Keratinocyte (primary cell): ENCODE measurements around the gene SRP14. TPM values are rescaled to one million over a fixed set of nuclear protein-coding genes. Genes with fewer than 3 reads are reported as not detected.

Experiments
- DNase-seq: peaks from one replicate; pipeline ENCODE4 v3.0.0-alpha.2; 2011; ENCODE audit warnings: low read depth, missing footprints, low spot score
- FAIRE-seq: peaks from 2 replicates; lab custom pipeline; 2011; peaks lifted over from hg19 to GRCh38; lab: Jason Lieb, UNC
- H2AFZ ChIP-seq: 2 replicates; pipeline ENCODE4 v1.6.0; 2012; ENCODE audit warnings: low read length, control low read depth, inconsistent platforms; ENCODE audit not compliant: control insufficient read depth
- H3K27ac ChIP-seq: 2 replicates; pipeline ENCODE4 v1.5.1; 2011; ENCODE audit warnings: low read length; ENCODE audit not compliant: control insufficient read depth, insufficient read depth
- H3K27me3 ChIP-seq: 3 replicates; pipeline ENCODE4 v1.6.0; 2011; ENCODE audit warnings: low read length; ENCODE audit not compliant: control insufficient read depth, insufficient read depth; ENCODE audit errors: extremely low read depth
- H3K36me3 ChIP-seq, 2 experiments: 2 replicates in 1 of 2; 3 replicates in 1 of 2; pipeline ENCODE4 v1.5.1; 2011; ENCODE audit warnings: low read length in 2 of 2, mild to moderate bottlenecking in 1 of 2; ENCODE audit not compliant: control insufficient read depth in 2 of 2, insufficient read depth in 2 of 2; ENCODE audit errors: extremely low read depth in 1 of 2
- H3K4me1 ChIP-seq: 3 replicates; pipeline ENCODE4 v1.5.1; 2011; ENCODE audit warnings: low read length; ENCODE audit not compliant: control insufficient read depth, insufficient read depth; ENCODE audit errors: extremely low read depth
- H3K4me2 ChIP-seq: 3 replicates; pipeline ENCODE4 v1.6.0; 2011; ENCODE audit warnings: low read depth, low read length; ENCODE audit not compliant: control insufficient read depth, insufficient read depth; ENCODE audit errors: extremely low read depth
- H3K4me3 ChIP-seq, 3 experiments: fragments of 200-600 bp in 1 of 3; sonication (generic) in 1 of 3; 2 replicates in 2 of 3; 3 replicates in 1 of 3; pipeline ENCODE4 v1.5.1; 2011 to 2016; ENCODE audit warnings: low read length in 3 of 3, mild to moderate bottlenecking in 3 of 3, control low read depth in 2 of 3, inconsistent platforms in 1 of 3, low read depth in 1 of 3, mixed read lengths in 1 of 3, mixed run types in 1 of 3, moderate library complexity in 1 of 3; ENCODE audit not compliant: control insufficient read depth in 2 of 3, insufficient read depth in 2 of 3; ENCODE audit errors: extremely low read depth in 1 of 3
- H3K79me2 ChIP-seq: 2 replicates; pipeline ENCODE4 v1.6.0; 2012; ENCODE audit warnings: low read length; ENCODE audit not compliant: control insufficient read depth, insufficient read depth
- H3K9ac ChIP-seq: 3 replicates; pipeline ENCODE4 v1.6.0; 2011; ENCODE audit warnings: low read length; ENCODE audit not compliant: control insufficient read depth, insufficient read depth; ENCODE audit errors: extremely low read depth
- H3K9me1 ChIP-seq: 3 replicates; pipeline ENCODE4 v1.6.0; 2011; ENCODE audit warnings: low read length; ENCODE audit not compliant: control insufficient read depth, insufficient read depth; ENCODE audit errors: extremely low read depth
- H3K9me3 ChIP-seq: 2 replicates; pipeline ENCODE4 v1.5.1; 2012; ENCODE audit warnings: low read depth, low read length; ENCODE audit not compliant: control insufficient read depth
- H4K20me1 ChIP-seq: 3 replicates; pipeline ENCODE4 v1.6.0; 2011; ENCODE audit warnings: low read length; ENCODE audit not compliant: control insufficient read depth, insufficient read depth; ENCODE audit errors: extremely low read depth
- EZH2 ChIP-seq: IDR thresholded peaks from one replicate; pipeline ENCODE4 v1.6.1; 2012; ENCODE audit warnings: inconsistent platforms, mild to moderate bottlenecking, low read length, moderate library complexity
- dilution Hi-C: fragments of 300-500 bp; cut with MboI; formaldehyde crosslinking; loops from one replicate; pipeline ENCODE4 v1.7.0; 2020; ENCODE audit warnings: low sequenced_read_pairs; ENCODE audit not compliant: extremely low pct_ligation_motif_present
- polyA plus RNA-seq, 5 experiments: library from polyadenylated mRNA; depleted of rRNA in 3 of 5; stranded (reverse) in 3 of 5; stranded (forward) in 1 of 5; unstranded in 1 of 5; fragments of >200 nt; gene quantifications; 1 replicate in 1 of 5; 2 replicates in 3 of 5; 3 replicates in 1 of 5; pipeline versions ENCODE4 v1.2.1 to v1.2.3, GENCODE V29; 2011 to 2012; ENCODE audit warnings: missing spikeins in 2 of 5, low read depth in 1 of 5, low replicate concordance in 1 of 5
- TF ChIP-seq, protein P1 (sequence below), 3 experiments: IDR thresholded peaks in 1 of 3; conservative IDR thresholded peaks in 1 of 3; optimal IDR thresholded peaks in 1 of 3; 2 replicates in 2 of 3; 3 replicates in 1 of 3; pipeline versions ENCODE3 to v1.5.1; 2011; ENCODE audit warnings: low read length in 3 of 3, mild to moderate bottlenecking in 3 of 3, moderate library complexity in 2 of 3, control low read depth in 1 of 3, inconsistent platforms in 1 of 3; ENCODE audit not compliant: insufficient read depth in 2 of 3; ENCODE audit errors: extremely low read depth in 1 of 3

Gene SRP14
- polyA plus RNA-seq, 1 donor (not counting 4 experiments of a cell fraction or from before 2014, with no cell fraction given) = 407 TPM

DNA sequence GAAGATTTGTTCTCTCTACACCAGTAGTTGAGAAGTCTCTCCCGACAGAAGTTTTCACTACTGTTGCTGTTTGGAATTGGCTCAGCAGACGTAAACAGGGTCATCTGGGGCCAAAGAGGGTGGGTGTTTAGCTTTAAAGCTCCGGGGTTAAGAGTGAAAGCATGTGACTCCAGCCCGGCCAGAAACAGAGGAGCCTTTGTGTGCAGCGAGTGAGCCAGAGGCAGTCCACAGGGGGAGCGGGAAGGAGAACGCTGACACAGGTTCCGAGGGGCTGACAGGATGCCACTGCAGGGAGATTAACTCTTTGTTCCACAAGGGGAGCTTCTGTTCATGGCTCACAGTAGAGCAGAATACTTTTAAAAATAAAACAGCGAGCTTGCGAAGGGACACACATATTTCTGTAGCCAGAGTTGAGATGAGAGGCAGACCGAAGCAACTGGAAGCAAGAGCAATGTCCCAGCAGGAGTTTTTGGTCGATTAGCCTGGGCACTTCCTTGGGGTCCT, 42.8 kb upstream of the SRP14 start:
- no peak overlapping the region for H3K27ac ChIP-seq
- no peaks in the 10 kb centered on the region for H3K79me2 ChIP-seq
- no peak for DNase-seq
- peaks cover 21% of the 10 kb centered on the region for H3K27me3 ChIP-seq
- no peaks in the 10 kb centered on the region for H3K9me1 ChIP-seq
- peaks cover 11% of the 10 kb centered on the region for H3K4me1 ChIP-seq
- FAIRE-seq = peak; percentile 29
- no peaks in the 10 kb centered on the region for H3K36me3 ChIP-seq
- no peaks in the 10 kb centered on the region for H3K9me3 ChIP-seq
- no peak overlapping the region for H3K9ac ChIP-seq
- no peak for TF ChIP-seq EZH2
- TF ChIP-seq, protein P1, sequence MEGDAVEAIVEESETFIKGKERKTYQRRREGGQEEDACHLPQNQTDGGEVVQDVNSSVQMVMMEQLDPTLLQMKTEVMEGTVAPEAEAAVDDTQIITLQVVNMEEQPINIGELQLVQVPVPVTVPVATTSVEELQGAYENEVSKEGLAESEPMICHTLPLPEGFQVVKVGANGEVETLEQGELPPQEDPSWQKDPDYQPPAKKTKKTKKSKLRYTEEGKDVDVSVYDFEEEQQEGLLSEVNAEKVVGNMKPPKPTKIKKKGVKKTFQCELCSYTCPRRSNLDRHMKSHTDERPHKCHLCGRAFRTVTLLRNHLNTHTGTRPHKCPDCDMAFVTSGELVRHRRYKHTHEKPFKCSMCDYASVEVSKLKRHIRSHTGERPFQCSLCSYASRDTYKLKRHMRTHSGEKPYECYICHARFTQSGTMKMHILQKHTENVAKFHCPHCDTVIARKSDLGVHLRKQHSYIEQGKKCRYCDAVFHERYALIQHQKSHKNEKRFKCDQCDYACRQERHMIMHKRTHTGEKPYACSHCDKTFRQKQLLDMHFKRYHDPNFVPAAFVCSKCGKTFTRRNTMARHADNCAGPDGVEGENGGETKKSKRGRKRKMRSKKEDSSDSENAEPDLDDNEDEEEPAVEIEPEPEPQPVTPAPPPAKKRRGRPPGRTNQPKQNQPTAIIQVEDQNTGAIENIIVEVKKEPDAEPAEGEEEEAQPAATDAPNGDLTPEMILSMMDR (optimal IDR thresholded peaks at IDR 0.05 in 1 of 3, IDR thresholded peaks at IDR 0.05 in 1 of 3, conservative IDR thresholded peaks at IDR 0.05 in 1 of 3; ENCODE audit: extremely low read depth in 1 of 3, insufficient read depth in 2 of 3, low read length in 3 of 3) = no peak
- H3K4me2 ChIP-seq = peak overlapping the region; percentile 58
- H4K20me1 ChIP-seq = no peaks in the 10 kb centered on the region
- peak overlapping the region in 2 of 3 experiments; percentile 17 to 51 for H3K4me3 ChIP-seq
- dilution Hi-C loops = no loop called here
- peak overlapping the region; percentile 22 for H2AFZ ChIP-seq

DNA sequence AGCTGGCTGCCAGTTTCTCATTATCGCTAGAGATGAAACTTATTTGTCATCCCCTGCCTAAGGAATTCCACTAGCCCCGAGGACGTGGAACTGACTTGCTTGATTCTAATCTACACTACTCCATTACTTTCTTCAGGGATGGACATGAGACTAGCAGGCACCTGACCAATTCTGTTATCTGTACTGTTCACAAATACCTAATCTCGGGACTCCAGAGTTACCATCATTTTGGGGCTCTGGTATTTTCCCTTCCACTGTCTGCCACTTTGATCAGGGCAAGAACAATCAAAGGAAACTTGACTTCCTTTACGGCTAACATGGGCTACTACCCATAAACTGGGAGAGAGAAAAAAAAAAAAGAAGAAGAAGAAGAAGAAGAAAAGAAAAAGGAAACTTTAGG, 41.9 kb upstream of the SRP14 start:
- H3K27ac ChIP-seq = no peak overlapping the region
- H3K9me3 ChIP-seq = no peaks in the 10 kb centered on the region
- no peak for FAIRE-seq
- no peak overlapping the region for H3K4me2 ChIP-seq
- H2AFZ ChIP-seq = no peak overlapping the region
- no peak overlapping the region for H3K4me3 ChIP-seq
- no peaks in the 10 kb centered on the region for H3K9me1 ChIP-seq
- DNase-seq = no peak
- no peaks in the 10 kb centered on the region for H4K20me1 ChIP-seq
- no peak for TF ChIP-seq EZH2
- TF ChIP-seq, protein P1 (optimal IDR thresholded peaks at IDR 0.05 in 1 of 3, IDR thresholded peaks at IDR 0.05 in 1 of 3, conservative IDR thresholded peaks at IDR 0.05 in 1 of 3; ENCODE audit: extremely low read depth in 1 of 3, insufficient read depth in 2 of 3, low read length in 3 of 3) = no peak
- H3K27me3 ChIP-seq = peaks cover 21% of the 10 kb centered on the region
- H3K4me1 ChIP-seq = peaks cover 16% of the 10 kb centered on the region
- dilution Hi-C loops = no loop called here
- no peaks in the 10 kb centered on the region for H3K36me3 ChIP-seq
- H3K9ac ChIP-seq = no peak overlapping the region
- no peaks in the 10 kb centered on the region for H3K79me2 ChIP-seq
